GM10266 (cell line): ENCODE data around the gene SSH3.

Experiments used
- DNase-seq: peaks from one replicate; pipeline ENCODE4 v3.0.0; 2012; ENCODE audit errors: extremely low spot score
- CTCF ChIP-seq: IDR thresholded peaks from 2 replicates; pipeline ENCODE4 v1.5.1; 2012; ENCODE audit warnings: mild to moderate bottlenecking, low read depth; ENCODE audit not compliant: control insufficient read depth, insufficient read depth; ENCODE audit errors: missing control alignments

SSH3 gene

DNA sequence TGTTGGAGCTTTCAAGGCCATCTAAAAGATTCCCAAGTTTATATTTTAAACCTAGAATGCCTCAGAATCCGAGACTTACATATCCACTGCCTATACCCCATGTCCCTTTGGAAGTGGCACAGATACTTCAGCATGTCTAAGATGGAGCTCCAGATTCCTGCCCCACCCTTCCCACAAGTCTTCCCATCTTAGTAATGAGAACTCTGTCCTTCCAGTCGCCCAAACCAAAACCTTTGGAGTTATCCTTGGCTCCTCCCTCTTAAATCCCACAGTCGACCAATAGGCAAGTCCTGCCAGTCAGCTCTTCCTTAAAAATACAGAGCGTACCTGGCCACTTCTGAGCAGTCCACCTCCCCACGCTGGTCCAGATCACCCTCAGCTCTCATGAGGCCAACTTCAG lies 45.7 kb downstream of the SSH3 start:
- TF ChIP-seq CTCF: no peak
- peak; percentile 1 for DNase-seq

- no peak for TF ChIP-seq CTCF
- no peak for DNase-seq
These were observed 46.1 kb downstream of the SSH3 start for GRCh38 chr11:67349457-67349856.

DNA sequence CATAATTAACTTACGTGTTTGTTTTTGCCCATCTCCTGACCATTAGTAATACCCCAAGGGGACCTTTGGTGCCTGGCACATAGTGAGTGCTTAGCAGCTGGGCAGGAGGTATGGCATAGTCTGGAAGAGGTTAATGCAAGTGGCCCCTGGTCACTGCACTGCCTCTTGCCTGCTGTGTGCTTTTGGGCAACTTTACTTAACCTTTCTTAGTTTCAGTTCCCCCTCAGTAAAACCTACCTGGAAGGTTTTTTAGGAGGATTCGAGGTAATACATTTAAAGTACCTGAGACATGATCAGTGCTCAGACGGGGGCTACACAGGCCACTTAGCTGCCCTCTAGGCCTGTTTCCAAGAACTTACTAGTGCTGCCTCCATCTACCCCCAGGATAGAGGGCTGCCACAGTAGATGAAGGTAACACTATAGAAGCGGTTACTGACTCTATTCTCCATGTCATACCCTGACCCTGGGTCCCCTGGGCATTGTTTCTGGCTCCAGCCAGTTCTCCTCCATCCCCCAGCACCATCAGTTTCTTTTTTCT lies 46.7 kb downstream of the SSH3 start:
- DNase-seq: no peak
- no peak for TF ChIP-seq CTCF

GRCh38 chr11:67351275-67352005 lies 48.1 kb downstream of the SSH3 start:
- TF ChIP-seq CTCF: peak; percentile 92
- peak; percentile 70 for DNase-seq

DNA sequence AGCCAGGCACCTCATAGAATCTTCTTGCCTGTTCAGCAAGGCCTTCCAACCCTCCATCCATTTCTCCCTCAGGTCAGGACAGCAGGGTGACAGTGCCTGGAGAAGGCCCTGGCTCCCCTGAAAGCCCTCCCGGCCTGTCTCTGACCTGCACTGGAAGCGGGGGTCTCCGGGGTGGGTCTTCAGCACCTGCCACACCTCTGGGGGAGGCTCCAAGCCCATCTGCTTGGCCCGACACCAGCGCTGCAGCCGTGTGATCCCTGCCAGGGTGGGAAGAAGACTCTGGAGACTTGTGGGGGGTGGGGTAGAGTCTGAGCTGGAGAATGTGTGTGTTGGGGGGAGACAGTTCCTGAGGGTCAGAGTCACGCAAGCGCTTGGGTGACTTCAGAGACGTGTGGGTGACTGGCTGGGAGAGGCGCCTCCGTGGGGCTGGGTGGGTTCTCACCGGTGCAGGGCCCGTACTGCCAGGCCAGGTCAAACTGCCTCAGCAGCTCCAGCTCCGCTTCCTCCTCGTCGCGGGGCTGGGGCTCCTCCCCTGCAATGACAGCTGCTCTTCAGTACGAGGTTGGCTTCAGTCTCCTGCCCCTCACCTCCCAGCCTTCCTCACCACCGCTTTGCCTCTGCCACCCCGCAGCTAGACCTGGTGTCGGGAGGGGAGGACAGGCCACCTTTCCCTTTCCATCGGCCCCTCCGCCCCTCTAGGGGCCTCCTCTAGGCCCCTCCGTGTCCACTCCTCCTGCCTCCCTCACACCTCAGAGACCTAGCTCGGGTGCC lies 49.4 kb downstream of the SSH3 start:
- TF ChIP-seq CTCF: no peak
- peak; percentile 40 for DNase-seq

- TF ChIP-seq CTCF: no peak
- DNase-seq: peak; percentile 96
These were observed 50.2 kb downstream of the SSH3 start, which contains the start of gene POLD4 for GRCh38 chr11:67353317-67354074. Gene POLD4, minus strand, starts transcription at chr11:67353546. Its CDS starts 147 bp downstream, at chr11:67353399.
